SW480 (cell line): ENCODE data around the gene CD5L.

Experiments
- DNase-seq: peaks from one replicate; pipeline ENCODE4 v3.0.0-alpha.2; 2016; ENCODE audit warnings: low spot score

The CD5L gene

DNA sequence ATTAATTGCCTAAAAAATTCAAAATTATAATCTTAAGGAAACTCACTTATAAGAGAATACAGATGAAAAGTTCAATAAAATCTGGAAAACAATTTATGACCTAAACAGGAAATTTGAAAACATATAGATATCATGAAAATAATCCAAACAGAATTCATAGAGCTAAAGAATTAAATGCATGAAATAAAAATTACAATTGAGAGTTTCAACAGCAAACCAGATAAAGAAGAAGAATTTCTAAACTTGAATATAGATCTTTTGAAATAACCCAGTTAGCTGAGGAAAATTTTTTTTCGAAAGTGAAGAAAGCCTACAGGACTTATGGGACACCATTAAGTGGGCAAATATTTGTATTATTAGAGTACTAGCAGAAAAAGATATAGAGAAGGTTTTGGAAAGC is 28.3 kb downstream of the CD5L start:
- DNase-seq: no peak

DNA sequence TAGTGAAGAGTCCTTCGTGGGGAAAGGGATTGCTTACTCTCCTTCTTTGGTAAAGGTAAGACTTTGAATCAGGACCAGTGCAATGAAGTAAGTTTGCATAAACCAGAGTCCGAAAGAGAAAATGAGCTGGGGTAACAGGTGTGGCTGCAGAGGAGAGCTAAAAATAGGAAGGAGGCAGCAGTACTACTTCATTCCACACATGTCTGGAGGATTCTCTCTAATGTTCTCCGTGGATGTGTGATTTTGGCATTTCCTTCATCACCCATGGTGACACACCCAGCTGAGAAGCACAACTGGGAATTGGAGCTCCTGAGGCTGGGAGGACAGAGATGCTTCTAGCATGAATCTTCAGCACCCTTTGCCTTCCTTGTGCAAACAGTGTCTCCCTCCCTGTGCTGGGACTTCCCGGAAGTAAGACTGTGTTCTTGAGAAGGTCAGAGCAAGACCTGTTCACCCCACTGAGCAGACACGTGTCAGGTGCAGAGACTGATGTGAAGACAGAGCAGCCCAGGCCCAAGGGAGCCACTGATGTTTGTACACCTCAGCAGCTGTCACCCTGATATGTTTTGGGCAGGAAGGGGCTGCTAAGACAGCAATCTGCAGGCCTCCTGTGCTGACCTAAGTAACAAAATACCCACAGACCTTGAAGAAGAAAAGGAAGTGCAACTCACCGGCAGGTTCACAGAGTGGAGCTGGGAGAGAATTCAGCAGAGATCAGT is 35.0 kb downstream of the CD5L start:
- DNase-seq: no peak

- DNase-seq: no peak
These were observed 37.8 kb downstream of the CD5L start for GRCh38 chr1:157803851-157804250.

DNA sequence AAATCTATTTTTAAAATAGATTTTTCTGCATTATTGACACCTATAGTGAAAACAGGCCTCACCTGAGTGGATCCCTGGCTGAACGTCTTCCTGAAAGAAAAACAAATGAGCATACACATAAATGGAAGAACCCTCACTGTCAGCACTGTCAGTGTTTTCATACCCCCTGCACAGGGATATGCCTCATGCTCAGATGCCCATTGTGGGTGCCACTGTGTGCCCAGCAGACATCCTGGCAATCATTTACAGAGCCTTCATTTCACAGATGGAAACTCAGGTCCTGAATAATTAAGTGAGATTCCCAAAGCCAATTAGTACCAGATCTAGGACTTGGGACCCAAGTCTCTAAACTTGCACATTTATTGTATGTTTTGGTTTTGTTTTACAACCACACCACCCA is 41.6 kb downstream of the CD5L start:
- DNase-seq: no peak

DNA sequence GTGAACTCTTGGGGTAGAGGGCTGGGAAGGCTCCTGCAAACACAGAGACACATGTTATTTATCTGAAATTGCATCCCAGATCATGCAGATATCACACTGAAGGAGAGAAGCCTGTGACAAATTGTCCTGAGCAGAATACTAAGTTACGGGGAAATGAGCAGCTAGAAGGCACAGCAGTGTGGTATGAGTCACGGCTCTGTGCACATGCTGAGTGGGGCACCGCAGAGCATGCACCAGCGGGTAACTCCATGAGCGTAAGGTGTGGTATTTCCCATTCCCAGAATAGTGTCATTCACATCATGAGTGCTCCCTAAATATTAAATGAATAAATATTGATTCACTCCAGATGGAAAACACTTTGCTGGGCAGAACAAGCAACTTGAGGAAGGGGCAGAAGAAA is 43.4 kb downstream of the CD5L start:
- DNase-seq: peak; percentile 34

GRCh38 chr1:157785248-157785647 is 56.4 kb downstream of the CD5L start:
- DNase-seq: no peak

- no peak for DNase-seq
These were observed 56.8 kb downstream of the CD5L start for GRCh38 chr1:157784801-157785200.

GRCh38 chr1:157782931-157783330 is 58.7 kb downstream of the CD5L start:
- DNase-seq: no peak

DNA sequence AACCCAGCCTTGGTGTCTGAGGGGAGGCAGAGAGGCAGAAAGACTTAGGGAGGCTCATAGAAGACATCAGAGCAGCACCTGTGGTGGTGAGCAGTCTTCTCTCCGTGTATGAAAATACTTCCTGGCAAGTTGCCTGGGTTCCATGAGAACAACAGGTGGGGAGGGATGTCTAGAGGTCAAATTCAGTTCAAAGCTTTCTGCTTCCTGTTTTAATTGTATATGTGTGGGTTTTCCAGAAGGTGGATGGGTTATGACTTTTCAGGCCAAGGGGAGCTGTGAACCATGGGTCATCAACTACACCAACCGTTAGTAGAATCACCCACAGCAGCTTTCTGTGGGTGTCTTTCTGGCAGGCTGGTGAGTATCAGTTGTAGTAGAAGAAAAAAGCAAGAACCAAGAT is 60.6 kb downstream of the CD5L start:
- no peak for DNase-seq
